Measurements from ENCODE around the gene RNLS.

The RNLS gene

DNA sequence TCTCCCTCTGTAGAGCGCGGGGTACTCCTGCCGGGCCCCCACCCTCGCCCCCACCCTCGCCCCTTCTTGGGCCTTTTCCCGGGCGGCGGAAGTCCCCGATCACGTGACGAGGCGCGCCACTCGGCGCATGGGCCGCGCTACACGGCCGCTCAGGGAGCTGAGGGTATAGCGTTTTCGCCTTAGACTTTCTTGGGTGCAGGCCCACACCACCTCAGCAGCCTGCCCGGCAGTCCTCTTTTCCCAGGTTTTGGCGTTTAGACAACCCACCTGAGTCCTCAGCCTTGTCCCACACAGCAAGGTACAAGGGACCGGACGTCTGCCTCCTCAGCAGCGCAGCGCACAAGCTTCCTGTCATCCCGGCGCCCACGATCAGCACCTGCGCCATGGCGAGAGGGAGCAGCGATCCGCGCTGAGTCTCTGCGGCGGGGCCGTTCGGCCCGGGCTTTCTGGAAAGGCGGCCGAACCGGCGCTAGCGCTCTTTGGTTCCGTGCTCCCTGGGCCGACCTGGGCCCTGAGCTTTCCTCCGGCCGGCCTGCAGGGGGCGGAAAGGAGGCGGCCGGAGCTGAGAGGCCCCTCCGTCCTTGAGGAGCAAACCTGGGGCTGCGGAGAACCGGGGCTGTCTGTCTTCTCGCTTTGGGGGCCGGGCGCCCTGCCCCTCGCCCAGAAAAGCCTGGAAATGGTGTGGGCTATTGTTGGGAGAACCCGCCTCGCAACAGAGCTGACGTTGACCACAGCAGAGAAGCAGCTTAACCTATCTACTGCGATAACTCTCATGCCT is at the start of gene RNLS:
RNLS (minus strand) TSS at position 513 of the 778 bp plus-strand sequence.
- peak; percentile 71 for DNase-seq (ENCODE audit: low spot score)

DNA sequence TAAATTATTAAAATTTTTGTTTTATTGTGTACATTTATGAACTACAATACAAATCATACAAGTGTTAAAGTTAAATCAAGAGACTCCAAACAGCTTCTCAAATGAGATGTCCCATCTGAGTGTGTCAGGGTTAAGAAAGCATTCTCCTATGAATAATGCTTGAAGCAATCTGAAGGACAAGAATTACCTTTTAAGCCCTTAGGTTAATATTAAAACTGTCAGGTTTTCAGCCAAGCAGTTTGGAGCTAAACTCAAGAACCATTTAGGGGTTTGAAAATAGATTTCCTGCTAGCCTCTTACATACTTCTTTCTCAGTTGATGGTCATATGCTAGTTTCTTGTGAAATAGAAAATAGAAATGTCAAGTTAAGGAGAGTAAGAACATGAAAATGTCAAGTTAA is 41.7 kb upstream of the RNLS start:
- no peak for DNase-seq (ENCODE audit: low spot score)

DNA sequence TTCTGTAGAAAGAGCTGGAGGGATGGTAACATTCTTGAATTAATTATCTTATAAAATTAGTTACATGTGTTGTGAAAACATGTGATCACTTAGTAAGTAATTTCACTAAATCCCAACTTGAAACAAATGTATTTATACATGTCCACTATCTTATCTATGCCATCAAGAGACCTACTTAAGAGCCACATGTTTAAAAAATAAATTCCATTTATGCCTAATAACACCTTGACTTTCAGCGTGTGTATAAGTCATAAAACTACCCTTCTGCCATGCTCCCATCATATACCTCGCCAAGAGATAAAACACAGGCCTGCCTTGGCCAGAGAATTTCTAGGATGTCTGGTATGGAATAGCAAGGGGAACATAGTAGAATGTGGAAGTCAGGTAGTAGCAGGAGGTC is 40.7 kb upstream of the RNLS start:
- DNase-seq (ENCODE audit: low spot score), result no peak

DNA sequence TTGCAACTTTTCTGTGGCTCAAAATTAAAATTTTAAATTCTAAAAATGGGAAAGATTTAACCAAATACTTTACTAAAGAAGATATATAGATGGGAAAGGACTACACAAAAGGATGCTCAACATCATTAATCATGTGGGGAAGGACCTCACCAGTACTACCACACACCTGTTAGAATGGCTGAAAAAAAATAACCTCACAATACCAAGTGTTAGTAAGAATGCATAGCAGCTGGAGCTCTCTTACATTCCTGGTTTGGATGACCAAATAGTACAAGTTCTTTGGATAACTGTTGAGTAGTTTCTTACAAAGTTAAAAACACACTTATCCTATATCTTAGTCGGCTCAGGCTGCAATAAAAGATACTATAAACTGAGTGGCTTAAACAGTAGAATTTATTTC is 37.3 kb upstream of the RNLS start:
- DNase-seq (ENCODE audit: low spot score), result no peak

DNA sequence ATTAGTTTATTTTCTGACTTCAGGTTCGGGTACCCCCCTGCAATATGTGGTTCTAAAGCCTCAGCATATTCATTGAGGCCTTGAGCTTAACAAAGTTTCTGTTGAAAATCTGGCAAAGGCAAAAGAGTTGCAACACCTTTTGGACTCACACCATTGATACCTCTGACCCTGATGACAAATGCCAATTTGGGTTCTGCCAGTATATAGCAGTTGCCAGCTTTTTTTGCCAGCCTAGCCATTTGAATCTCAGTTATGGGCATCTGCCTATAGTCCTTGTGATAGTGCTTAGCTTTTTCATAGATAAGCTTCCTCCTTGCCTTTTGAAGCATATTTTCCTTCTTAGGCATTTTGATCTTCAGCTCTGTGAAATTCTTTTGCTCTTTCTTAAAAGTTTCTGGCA is 35.4 kb upstream of the RNLS start:
- no peak for DNase-seq (ENCODE audit: low spot score)

DNA sequence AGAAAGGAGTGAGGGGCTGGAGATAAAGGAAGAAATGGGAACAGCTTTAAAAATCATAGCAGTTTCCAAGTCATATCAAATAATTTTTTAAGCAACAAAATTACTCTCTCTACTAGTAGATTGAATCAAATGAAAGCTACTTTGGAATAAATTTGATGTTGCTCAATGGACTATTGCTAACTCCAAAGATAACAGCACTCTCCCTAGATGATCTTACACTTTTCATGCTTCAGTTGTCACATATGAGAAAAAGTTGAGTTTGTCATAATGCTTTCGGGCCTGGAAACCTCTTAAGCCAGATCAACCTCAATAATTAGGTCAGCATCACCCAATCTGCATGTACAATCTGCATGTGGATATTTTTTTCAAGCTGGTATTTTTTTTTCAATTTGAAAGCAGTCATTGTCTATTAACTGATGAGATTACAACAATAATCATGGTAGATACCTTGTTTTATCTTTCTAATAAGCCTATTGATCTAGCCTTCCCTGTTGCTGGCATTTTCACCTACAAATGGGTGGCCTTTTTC is 34.7 kb upstream of the RNLS start:
- no peak for DNase-seq (ENCODE audit: low spot score)

DNA sequence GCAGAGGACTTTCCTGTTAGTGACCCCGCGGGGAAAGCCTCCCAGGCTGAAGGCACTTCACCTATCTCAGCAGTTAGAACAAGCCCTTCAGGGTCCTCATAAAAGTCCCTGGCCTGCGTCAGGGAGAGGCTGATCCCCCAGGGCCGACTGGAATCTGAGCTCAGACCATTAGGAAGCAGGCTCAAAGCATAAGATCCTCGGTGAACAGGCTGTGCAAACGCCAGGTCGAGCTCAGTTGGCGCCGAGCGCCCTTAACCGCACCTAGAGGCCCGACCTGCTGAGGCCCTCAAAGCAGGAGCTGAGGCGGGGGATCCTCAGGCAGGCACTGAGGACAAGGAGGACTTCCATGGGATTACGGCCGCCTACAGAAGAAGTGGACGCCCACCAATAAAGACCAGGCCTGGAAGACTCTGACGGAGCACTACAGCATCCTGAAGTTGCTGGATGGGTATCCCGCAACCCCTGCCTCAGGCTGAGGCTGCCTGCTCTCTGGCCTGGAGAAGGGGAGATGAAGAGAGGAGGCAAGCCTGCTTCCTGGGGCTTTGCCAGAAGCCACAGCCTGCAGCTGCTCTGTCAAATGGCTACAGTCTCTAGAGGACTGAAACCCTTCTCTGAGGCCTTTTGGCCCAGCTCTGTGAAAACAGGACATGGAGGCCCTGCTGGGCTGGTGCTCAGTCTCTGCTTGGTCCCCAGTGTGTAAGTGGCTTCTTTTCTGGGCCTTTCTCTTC is 33.3 kb upstream of the RNLS start:
- DNase-seq (ENCODE audit: low spot score), result no peak

DNA sequence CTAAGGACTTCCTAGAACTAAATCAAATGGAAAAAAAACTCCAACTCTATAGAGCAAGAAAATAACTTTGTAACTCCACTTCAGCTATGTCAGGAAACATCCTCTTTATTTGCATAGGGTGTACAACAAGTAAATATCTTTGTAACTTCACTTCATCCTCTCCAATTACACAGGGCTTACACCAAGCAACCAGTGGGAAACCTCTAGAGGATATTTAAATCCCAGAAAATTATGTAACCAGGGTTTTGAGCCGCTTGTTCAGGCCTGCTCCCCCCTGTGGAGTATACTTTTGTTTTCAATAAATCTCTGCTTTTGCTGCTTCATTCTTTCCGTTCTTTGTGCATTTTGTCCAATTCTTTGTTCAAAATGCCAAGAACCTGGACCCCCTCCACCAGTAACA is 25.7 kb upstream of the RNLS start:
- no peak for DNase-seq (ENCODE audit: low spot score)

DNA sequence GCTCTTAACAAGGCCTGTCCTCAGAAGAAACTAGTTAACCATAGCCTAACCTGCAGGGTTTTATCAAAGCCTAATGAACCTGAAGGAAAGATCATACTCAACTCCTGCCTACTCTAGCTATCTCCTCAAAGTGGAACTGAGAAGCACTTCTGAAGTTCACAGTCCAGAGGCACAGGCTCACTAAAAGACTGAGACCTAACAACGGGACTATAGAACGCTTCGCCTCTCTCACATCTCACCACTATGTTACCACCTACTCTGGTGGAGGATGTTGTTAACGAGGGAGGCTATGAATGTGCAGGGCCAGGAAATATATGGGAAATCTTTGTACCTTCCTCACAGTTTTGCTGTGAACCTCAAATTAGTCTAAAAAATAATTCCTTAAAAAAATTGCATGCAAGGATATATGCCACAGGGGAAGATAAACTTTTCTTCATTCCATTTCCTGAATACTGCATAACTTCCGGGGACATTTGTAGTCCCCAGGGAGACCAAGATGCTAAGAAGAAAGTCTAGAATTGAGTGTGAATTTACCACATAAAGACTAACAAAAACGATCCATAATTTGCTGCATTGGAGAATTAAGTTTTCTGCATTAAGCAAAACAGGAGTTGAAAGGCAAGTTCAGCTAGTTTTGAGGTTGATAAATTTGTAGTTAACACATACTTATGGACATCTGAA is 25.1 kb upstream of the RNLS start:
- DNase-seq (ENCODE audit: low spot score), result no peak

DNA sequence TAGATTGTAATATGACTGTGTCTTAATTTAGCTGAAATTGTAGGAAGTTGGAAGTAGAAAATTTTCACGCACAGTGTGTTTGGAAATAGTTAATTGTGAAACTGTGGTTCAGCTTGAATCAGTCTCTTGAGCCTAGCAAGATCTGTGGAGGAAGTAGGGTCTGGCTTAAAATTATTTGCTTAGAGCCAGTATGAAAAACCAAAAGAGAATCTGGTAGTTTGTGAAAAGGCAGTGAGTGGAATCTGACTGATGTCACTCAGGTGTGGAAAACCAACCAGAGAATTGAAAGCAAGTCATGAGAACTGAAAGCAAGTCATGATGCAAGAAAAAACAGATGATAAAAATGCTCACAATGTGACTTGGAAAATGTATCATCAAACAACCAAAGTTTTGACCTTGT is 14.9 kb upstream of the RNLS start:
- no peak for DNase-seq (ENCODE audit: low spot score)

DNA sequence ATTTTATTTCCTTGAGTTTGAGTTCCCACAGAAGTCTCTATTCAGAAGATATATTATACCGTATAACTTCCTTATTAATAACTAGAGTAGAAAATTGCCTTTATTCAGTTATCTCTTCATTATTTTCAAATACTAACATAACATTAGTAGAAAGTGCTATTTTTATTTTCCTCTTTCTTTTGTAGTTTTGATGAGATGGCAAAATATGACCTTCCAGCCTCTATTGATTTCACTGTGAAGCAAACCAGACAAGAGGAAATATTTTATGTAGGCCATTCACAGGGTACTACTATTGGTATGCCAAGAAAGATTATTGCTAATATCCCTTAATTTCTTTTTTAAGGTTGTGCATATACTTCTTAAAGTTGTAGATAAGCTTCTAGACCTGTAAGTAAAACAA is 11.4 kb upstream of the RNLS start:
- no peak for DNase-seq (ENCODE audit: low spot score)

DNA sequence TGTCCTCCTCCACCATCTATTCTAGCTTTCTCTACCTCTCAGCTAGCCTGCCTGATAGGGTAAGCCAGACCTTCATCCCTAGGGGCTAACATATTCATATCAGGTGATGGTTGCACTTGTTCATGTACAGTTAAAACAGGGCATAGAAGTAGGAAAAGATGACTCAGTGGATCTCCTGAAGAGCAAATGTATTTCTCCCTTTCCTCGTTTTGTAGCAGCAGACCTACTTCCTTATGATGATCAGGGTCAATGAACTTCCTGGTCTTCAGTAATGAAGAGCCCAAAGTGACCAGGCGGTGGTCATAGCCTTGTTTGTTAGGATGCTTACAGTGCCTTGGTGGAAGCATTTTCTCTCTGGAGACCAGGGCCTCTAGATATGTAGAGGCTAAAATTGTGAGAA is 9.8 kb upstream of the RNLS start:
- no peak for DNase-seq (ENCODE audit: low spot score)

DNA sequence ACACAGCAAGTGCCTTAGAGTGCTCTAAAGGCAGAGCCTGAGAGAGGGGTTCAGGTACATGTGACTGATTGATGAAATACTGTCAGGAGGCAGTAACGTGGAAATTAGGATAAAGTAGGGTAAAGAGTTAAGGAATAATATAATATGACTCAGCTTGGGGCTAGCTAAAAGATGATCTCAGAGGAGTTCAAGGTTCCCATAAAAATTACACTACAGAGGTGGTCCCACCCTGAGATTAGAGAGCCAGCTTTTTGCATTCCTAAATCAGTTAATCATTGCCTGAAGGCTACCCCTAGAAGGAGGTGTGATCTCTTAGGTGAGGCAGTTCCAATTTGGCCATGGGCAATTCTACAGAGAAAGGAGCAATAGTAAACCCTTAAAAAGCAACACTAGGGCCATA is 9.3 kb upstream of the RNLS start:
- no peak for DNase-seq (ENCODE audit: low spot score)

DNA sequence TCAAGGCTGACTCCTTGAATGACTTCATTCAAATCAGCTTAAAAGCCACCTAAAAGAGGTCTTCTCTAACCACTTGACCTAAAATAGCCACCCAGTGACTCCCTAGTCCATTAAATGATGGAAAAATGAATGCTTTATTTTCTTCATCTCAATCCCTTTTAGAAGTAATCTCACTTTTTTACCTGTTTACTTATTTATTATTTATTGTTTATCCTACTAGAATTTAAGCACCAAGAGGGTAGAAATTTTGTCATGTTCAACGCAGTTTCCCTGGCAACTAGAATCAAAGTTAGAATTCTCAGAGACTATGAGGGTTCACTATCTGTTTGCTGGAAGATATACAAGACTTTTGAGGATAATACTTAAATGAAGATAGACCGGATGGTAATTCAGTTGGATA is 3.3 kb upstream of the RNLS start, which contains the start of gene LIPJ:
LIPJ (plus strand) TSS at position 301 of the 400 bp plus-strand sequence. CDS start 3,926 bp downstream, outside the sequence.
- DNase-seq (ENCODE audit: low spot score), result no peak

DNA sequence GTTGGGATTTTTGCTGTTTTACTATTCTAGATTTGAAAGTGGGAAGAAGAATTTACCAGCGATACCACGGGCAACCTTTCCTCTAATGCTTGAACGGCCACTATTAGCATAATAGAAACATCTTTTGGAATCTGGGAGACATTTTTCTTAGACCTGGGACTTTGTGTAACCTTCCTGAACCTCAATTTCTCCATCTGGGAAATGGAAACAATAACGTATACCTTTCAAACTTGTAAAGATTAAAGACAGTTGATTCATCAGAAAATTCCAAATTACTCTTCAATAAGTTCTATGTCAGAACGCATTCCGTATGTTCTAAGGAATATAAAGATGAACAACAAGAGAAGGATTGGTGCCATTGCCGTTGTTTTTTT is 453 bp upstream of the RNLS start:
- DNase-seq (ENCODE audit: low spot score), result no peak

DNA sequence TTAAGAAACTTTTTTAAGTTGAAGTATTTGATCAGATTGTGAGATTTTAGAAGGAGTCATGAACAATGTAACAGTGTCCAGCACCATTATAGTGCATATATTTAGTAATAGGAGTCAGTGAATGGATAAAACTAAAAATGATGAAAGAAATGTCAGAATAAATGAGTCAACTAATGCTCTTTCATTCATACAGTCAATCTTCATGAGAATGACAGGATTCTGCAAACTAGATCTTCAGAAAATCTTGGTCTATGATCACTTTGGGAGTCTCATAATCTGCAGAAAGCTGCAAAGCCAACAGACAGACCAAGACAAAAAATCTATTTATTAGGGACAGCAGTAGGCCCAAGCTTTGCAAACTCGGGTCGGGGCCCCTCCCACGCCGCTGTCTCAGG is 710 bp downstream of the RNLS start:
- no peak for DNase-seq (ENCODE audit: low spot score)

DNA sequence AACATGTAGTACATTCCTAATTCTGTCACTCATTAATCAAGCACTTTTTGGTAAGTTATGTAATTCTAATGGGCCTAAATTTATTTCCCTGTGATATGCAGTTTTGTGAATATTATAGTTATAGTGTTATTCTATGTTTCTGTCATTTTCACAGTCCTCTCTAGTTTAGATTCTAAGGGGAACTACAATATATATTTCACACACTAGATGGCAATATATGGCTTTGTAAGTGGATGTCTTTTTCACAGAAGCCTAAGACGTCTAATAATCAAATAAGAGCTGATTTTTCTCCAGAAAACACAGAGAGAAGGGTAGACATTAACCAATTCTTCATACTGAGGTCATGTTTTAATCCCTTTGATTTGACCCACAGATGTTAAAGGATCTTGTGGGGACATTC is 18.0 kb downstream of the RNLS start:
- peak; percentile 9 for DNase-seq (ENCODE audit: low spot score)

DNA sequence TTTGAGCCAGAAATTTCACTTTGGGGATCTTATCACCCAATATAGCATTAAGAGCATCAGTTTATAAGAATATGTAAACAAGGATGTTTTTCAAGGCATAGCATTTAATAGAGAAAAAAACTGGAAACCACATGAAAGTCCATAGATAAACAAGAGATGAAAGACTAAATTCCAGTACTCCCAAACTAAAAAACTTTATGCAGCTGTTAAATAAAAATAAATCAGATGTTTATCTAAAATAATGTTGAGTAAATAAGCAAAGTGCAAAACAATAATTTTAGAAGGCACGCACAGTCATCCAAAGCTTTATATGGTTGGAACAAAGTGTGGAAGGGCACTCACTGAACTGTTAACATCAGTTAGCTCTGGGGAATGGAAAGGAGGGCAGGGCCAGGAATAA is 21.0 kb downstream of the RNLS start:
- DNase-seq (ENCODE audit: low spot score), result no peak

DNA sequence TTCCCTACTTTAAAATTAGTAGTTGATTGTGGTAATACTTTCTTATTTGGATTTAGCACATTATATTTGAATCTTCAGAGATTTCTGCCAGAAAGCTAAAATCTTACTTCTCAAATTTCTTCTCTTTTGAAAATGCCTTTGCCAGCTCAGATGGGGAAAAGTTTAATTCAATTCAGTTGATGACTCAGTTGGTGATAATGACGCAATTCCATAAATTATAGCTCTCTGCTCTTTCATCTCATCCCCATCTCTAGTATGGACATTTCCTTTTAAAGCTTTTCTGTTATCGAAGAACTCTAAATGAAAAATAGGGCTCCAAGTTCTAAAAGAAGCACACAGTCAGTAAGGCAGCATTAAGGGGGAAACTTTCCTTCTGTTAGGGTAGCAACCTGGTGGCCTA is 25.5 kb downstream of the RNLS start:
- no peak for DNase-seq (ENCODE audit: low spot score)

DNA sequence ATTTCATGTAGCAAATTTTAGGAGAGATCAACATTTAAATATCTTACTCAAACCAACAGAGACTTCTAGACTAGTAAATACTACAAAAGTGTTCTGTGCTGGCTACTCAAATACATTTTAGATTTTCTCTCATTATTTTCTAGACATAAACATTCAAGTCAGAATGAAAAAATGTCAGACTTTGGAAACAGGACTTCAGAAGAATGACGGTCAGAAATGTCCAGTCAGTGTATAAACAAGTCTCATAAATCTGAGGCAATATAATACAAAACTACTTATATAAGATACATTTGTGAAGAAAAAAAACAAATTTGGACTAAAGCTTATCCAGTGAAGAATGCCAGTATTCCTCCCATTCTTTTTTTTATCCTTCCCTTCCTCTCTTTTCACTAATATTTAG is 25.9 kb downstream of the RNLS start:
- DNase-seq (ENCODE audit: low spot score), result no peak

DNA sequence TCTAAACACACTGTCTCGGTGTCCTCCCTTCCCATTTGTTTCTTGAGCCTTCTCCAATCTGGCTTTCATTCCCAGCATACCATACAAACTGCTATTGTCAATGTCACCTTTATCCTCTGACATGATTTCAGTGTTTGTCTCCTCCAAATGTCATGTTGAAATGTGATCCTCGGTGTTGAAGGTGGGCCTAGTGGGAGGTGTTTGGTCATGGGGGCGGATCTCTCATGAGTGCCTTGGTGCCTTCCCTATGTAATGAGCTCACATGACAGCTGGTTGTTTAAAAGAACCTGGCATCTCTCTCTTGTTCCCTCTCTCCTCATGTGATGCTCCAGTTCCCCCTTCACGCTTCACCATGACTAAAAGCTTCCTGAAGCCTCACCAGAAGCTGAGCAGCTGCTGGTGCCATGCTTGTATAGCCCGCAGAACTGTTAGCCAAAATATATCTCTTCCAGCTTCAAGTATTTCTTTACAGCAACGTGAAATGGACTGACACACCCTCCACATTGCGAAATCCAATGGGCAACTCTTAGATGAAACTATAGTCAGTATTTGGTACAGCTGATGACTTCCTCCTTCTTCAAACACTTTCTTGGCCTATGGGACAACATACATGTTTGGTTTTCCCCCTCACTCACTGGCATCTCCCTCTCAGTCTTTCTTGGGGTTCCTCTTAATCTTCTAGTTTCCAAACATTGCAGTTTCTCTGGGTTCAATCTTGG is 27.8 kb downstream of the RNLS start:
- no peak for DNase-seq (ENCODE audit: low spot score)

DNA sequence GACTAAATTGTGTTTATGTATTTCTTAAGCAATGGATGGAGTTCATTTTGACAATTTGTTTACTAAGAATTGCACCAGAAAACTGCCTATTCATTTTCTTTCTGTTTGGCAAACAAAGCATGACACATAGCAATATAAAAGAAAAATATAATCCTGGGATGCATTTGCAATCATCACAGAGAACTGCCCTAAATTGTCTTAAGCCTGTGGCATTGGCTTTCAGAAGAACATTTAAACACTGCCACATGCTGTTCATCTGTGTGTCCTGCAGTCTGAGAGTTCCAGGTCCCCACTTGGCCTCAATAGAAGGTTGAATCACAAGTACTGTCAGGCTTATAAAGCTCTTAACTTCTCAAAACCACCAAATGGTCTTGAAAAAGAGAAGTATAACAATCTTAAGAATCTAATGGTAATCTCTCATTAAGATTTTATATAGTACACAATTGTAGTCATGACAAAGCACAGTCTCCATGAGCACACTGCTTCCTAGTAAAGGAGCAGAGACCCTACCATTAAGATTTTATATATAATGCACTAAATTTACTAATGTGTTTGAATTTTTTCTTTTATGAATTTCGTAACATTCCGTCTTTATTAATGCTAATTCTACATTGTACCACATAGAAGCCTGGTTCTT is 29.9 kb downstream of the RNLS start:
- peak; percentile 52 for DNase-seq (ENCODE audit: low spot score)
